ENCODE measurements around the gene AP3S2. TPM values are rescaled to one million over a fixed set of nuclear protein-coding genes. Genes with fewer than 3 reads are reported as not detected.

The AP3S2 gene
- total RNA-seq, 2 donors from 2014 or later: 41.8 to 50.6 TPM

DNA sequence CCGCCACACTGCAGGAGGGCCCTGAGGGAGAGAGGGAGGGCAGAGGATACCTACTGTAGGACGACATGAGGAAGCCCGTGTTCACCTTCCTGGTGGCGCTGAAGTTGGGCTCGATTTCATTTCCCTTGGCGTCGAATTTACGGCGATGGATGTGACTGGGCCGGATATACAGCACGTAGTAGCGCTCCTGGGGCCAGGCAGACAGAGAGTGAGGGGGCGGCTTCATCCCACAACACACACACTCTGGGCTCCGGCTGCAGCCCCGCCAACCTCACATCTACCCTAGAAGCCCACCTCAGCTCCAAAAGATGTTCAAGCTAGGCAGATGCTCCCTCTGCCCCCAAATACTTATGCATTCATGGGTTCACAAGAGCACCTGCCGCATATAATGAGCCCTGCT lies 14.4 kb upstream of the AP3S2 start:
- no peak for ATAC-seq (ENCODE audit: insufficient number of reproducible peaks, low FRiP score, low read depth)
- no peak for DNase-seq (ENCODE audit: low spot score)
- TF ChIP-seq, protein P1, sequence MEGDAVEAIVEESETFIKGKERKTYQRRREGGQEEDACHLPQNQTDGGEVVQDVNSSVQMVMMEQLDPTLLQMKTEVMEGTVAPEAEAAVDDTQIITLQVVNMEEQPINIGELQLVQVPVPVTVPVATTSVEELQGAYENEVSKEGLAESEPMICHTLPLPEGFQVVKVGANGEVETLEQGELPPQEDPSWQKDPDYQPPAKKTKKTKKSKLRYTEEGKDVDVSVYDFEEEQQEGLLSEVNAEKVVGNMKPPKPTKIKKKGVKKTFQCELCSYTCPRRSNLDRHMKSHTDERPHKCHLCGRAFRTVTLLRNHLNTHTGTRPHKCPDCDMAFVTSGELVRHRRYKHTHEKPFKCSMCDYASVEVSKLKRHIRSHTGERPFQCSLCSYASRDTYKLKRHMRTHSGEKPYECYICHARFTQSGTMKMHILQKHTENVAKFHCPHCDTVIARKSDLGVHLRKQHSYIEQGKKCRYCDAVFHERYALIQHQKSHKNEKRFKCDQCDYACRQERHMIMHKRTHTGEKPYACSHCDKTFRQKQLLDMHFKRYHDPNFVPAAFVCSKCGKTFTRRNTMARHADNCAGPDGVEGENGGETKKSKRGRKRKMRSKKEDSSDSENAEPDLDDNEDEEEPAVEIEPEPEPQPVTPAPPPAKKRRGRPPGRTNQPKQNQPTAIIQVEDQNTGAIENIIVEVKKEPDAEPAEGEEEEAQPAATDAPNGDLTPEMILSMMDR (IDR thresholded peaks at IDR 0.05): no peak

DNA sequence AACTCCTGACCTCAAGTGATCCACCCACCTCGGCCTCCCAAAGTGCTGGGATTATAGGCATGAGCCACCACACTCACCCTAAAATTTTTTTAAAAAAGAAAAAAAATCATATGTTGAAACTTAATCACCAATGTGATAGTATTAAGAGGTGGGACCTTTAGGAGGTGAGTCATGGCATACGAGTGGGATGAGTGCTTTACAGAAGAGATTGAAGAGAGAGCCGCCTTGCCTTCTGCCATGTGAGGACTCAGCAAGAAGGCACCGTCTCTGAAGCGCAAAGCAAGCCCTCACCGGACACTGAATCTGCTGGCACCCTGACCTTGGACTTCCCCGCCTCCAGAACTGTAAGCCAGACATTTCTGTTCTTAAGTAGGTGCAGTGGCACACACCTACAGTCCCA lies 13.5 kb upstream of the AP3S2 start:
- ATAC-seq (ENCODE audit: insufficient number of reproducible peaks, low FRiP score, low read depth) (no peak), DNase-seq (ENCODE audit: low spot score) (no peak)
- no peak overlapping the region for H3K4me3 ChIP-seq
- peaks cover 8% of the 10 kb centered on the region in 2 donors for H3K4me1 ChIP-seq (ENCODE audit: control insufficient read depth in 1 of 2, low read depth in 2 of 2)
- peaks cover 12% of the 10 kb centered on the region for H3K36me3 ChIP-seq
- no peak overlapping the region for H3K27ac ChIP-seq
- no peaks in the 10 kb centered on the region for H3K9me3 ChIP-seq
- TF ChIP-seq, protein P1 (IDR thresholded peaks at IDR 0.05): no peak
- H3K27me3 ChIP-seq (replicated peaks; ENCODE audit: insufficient read depth): no peaks in the 10 kb centered on the region

More for the DNA sequence above, 14.4 kb upstream of the AP3S2 start:
- H3K9me3 ChIP-seq: no peaks in the 10 kb centered on the region
- no peaks in the 10 kb centered on the region for H3K27me3 ChIP-seq (replicated peaks; ENCODE audit: insufficient read depth)
- no peak overlapping the region for H3K4me3 ChIP-seq
- peaks cover 7% of the 10 kb centered on the region for H3K36me3 ChIP-seq
- H3K4me1 ChIP-seq (ENCODE audit: control insufficient read depth in 1 of 2, low read depth in 2 of 2): peaks cover 11 to 12% of the 10 kb centered on the region in 2 donors
- H3K27ac ChIP-seq: no peak overlapping the region

DNA sequence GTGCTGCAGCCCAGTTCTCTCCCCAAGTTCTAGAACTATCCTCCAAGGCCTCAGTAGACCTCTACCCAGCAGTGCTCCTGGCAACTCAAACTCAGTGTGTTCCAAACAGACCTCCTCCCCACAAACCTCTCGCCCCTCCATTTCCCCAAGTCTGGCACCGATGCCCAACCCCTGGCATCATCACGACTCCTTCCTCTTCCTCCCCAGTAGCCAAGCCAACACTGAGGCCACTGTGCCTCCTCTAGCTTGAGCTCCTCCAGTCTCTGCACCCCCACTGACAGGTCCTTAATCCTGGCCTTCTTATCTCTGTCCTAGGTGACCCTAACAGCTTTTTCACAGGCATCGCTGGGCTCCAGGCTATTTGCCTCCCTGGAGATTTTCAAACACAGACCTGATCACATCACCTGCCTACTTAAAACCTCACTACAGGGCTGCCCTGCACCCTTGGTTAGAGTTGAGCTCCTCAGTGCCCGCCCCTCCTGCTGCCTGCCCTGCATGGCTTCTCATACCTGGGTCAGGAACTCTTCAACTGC lies 12.1 kb upstream of the AP3S2 start:
- Histone ChIP-seq H3K4me3 (no peak overlapping the region), H3K9me3 (no peaks in the 10 kb centered on the region), H3K27ac (no peak overlapping the region), H3K27me3 (replicated peaks; ENCODE audit: insufficient read depth) (no peaks in the 10 kb centered on the region), H3K36me3 (peaks cover 12% of the 10 kb centered on the region), H3K4me1 (ENCODE audit: control insufficient read depth in 1 of 2, low read depth in 2 of 2) (no peaks in the 10 kb centered on the region)
- TF ChIP-seq, protein P1 (IDR thresholded peaks at IDR 0.05): no peak
- DNase-seq (ENCODE audit: low spot score) (no peak), ATAC-seq (ENCODE audit: insufficient number of reproducible peaks, low FRiP score, low read depth) (no peak)

- H3K27ac ChIP-seq: no peak overlapping the region
- no peak overlapping the region for H3K4me3 ChIP-seq
- DNase-seq (ENCODE audit: low spot score) (no peak), ATAC-seq (ENCODE audit: insufficient number of reproducible peaks, low FRiP score, low read depth) (no peak)
- TF ChIP-seq, protein P1 (IDR thresholded peaks at IDR 0.05): no peak
- H3K9me3 ChIP-seq: no peaks in the 10 kb centered on the region
- no peaks in the 10 kb centered on the region for H3K4me1 ChIP-seq (ENCODE audit: control insufficient read depth in 1 of 2, low read depth in 2 of 2)
- H3K27me3 ChIP-seq (replicated peaks; ENCODE audit: insufficient read depth): no peaks in the 10 kb centered on the region
- peaks cover 12% of the 10 kb centered on the region for H3K36me3 ChIP-seq
Measured at GRCh38 chr15:89904519-89904918, 10.7 kb upstream of the AP3S2 start.

DNA sequence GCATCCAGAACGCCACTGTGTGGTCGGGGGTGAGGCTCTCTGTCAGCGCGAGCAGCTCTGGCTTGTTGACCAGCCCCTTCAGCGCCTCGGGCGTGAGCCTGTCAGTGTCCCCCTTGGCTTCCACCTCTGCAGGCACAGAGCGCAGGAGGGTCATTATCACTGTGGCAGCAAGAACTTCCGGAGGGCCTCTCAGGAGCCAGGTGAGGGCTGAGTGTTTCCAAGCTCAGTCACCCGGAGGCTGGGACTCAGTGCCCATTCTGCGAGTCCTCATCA lies 10.0 kb upstream of the AP3S2 start:
- no peak for DNase-seq (ENCODE audit: low spot score)
- TF ChIP-seq, protein P1 (IDR thresholded peaks at IDR 0.05): no peak
- no peak for ATAC-seq (ENCODE audit: insufficient number of reproducible peaks, low FRiP score, low read depth)
- peaks cover 12% of the 10 kb centered on the region for H3K36me3 ChIP-seq
- no peaks in the 10 kb centered on the region for H3K9me3 ChIP-seq
- H3K4me3 ChIP-seq: no peak overlapping the region
- no peak overlapping the region for H3K27ac ChIP-seq
- no peaks in the 10 kb centered on the region for H3K27me3 ChIP-seq (replicated peaks; ENCODE audit: insufficient read depth)
- no peaks in the 10 kb centered on the region for H3K4me1 ChIP-seq (ENCODE audit: control insufficient read depth in 1 of 2, low read depth in 2 of 2)

All from thoracic aorta (tissue), 2 donors.